ENCODE data around the gene CXCL16.

CXCL16 gene

DNA sequence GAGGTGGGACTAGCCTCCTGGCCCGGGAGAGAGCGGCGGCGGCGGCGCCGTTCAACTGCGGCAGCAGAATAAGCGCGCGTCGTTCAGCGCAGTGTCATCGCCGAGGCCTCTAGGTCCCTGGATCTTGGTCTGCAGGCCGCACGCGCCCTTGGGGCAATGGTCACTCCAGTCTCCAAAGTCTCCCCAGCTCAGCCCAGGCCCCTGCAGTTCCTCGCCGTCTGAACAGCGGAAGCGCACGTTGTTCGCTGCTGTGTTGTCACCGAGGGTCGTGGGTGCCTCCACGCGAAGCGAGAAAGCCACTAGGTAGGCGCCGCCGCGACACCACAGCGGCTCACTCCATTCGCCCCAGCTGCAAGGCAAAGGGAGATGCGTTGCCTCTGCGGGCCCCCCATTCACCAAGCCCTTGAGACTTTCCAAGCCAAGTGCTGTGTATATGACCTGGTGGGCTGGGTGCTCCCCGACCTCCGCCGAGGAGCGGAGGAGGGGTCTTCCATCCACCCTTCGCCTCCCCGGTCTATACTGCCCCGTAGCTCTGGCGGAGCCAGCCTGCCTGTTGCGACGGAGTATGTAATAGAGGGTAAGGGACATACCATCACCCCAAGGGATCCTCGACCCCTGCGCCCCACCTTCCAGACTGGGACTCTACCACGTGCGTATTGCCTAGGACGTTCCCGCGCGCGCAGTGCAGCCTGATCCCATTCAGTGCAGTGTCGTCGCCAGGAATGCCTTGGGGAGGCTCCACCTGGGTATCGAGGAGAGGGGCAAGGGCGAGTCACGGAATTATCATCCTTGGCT, 45.8 kb upstream of the CXCL16 start:
- TF ChIP-seq, protein P1, sequence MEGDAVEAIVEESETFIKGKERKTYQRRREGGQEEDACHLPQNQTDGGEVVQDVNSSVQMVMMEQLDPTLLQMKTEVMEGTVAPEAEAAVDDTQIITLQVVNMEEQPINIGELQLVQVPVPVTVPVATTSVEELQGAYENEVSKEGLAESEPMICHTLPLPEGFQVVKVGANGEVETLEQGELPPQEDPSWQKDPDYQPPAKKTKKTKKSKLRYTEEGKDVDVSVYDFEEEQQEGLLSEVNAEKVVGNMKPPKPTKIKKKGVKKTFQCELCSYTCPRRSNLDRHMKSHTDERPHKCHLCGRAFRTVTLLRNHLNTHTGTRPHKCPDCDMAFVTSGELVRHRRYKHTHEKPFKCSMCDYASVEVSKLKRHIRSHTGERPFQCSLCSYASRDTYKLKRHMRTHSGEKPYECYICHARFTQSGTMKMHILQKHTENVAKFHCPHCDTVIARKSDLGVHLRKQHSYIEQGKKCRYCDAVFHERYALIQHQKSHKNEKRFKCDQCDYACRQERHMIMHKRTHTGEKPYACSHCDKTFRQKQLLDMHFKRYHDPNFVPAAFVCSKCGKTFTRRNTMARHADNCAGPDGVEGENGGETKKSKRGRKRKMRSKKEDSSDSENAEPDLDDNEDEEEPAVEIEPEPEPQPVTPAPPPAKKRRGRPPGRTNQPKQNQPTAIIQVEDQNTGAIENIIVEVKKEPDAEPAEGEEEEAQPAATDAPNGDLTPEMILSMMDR (IDR thresholded peaks at IDR 0.05; ENCODE audit: control insufficient read depth, insufficient read depth, low read depth, low read length, missing control alignments) = no peak
- no peak for DNase-seq (ENCODE audit: low read depth)
- no peak overlapping the region; the same call in 1 of the 2 replicates for H3K4me3 ChIP-seq (ENCODE audit: control insufficient read depth, low read depth, low read length)

- no peak for DNase-seq (ENCODE audit: low read depth)
- TF ChIP-seq, protein P1 (IDR thresholded peaks at IDR 0.05; ENCODE audit: control insufficient read depth, insufficient read depth, low read depth, low read length, missing control alignments) = no peak
- no peak overlapping the region for H3K4me3 ChIP-seq (ENCODE audit: control insufficient read depth, low read depth, low read length)
Measured at GRCh38 chr17:4782652-4783051, 42.9 kb upstream of the CXCL16 start.

DNA sequence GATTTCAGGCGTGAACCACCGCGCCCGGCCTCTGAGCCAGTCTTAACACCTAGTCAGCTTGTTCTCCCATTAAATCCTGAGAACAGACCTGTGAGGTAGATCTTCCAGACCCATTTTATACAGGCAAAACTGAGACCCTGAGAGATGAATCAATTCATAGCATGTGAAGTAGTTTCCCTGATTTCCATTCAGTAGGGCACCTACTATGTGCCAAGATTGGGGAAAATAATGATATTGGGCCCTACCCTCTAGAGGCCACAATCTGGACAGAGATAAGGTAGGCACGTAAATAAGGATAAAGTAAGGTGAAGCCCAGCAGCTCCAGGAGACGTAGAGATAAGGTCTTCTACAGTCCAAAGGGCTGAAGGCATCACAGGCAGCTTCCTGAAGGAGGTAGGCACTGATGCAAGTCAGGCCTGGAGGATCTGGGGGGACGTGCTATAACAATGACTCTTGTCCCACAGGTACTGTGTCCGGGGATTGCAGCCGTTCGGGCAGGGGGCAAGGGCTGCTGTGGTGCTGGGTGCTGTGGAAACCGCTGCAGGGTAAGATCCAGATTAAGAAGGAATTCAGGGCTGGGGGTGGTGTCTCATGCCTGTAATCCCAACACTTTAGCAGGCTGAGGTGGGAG, 40.7 kb upstream of the CXCL16 start:
- no peak for DNase-seq (ENCODE audit: low read depth)
- H3K4me3 ChIP-seq (ENCODE audit: control insufficient read depth, low read depth, low read length) = no peak overlapping the region
- TF ChIP-seq, protein P1 (IDR thresholded peaks at IDR 0.05; ENCODE audit: control insufficient read depth, insufficient read depth, low read depth, low read length, missing control alignments) = no peak

DNA sequence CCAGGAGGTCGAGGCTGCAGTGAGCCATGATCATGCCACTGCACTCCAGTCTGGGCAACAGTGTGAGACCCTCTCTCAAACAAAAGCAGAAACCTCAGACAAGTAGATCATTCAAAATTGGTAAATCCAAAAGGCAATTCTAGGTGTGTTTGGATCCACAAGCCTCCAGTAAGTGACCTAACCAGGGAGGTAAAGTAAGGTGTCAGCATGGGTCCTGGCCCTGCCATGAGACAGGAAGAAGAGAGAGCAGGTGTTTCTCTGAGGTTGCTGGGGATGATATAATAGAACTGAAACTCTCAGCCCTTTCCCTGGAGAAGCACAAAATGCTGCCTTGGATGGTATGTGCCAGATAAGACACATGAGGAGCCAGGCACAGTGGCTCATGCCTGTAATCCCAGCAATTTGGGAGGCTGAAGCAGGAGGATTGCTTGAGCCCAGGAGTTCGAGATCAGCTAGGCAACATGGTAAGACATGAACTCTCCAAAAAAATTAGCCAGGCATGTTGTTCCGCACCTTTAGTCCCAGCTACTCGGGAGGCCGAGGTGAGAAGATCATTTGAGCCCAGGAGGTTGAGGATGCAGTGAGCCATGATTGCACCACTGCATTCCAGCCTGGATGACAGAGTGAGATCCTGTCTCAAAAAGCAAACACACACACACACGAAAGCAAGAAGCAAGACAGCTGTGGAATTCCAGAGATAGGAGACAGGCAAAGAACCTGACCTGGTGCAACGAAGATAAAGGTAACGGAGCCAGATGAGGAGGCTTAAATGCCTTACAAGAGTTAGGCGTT, 38.4 kb upstream of the CXCL16 start:
- DNase-seq (ENCODE audit: low read depth) = no peak
- H3K4me3 ChIP-seq (ENCODE audit: control insufficient read depth, low read depth, low read length) = no peak overlapping the region
- TF ChIP-seq, protein P1 (IDR thresholded peaks at IDR 0.05; ENCODE audit: control insufficient read depth, insufficient read depth, low read depth, low read length, missing control alignments) = no peak

GRCh38 chr17:4772235-4772613, 32.5 kb upstream of the CXCL16 start:
- TF ChIP-seq, protein P1 (IDR thresholded peaks at IDR 0.05; ENCODE audit: control insufficient read depth, insufficient read depth, low read depth, low read length, missing control alignments) = no peak
- DNase-seq (ENCODE audit: low read depth) = no peak
- H3K4me3 ChIP-seq (ENCODE audit: control insufficient read depth, low read depth, low read length) = no peak overlapping the region

DNA sequence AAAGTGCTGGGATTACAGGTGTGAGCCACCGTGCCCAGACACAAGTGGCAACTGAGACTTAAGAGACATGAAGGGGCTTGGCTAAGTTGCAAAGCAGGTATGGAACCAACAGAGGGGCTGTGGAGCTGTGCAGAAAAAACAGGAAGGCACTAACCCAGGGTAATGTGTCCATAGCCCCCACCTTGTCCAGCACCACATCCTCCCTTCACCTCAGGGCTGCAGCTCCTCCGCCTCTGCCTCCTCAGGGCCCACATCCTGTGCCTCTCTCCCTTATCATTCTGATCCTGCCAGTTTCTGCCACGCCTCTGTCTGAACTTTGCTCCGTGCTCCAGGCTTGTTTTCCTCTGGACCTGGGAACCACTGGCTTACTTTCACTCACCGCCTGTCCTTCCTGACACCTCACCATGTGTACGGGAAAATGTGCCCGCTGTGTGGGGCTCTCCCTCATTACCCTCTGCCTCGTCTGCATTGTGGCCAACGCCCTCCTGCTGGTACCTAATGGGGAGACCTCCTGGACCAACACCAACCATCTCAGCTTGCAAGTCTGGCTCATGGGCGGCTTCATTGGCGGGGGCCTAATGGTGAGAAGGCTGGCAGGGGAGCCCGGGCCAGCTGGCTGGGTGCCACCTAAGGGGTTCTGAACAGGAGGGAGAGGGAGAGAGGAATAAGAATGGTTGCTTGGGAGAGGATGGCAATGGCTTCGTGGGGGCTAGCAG, 31.9 kb upstream of the CXCL16 start, which contains the start of gene TM4SF5:
Gene TM4SF5, plus strand, starts transcription at position 368 of the 716 bp plus-strand sequence. Its CDS starts 37 bp downstream, at position 405.
- no peak within 1 kb of the TSS for H3K4me3 ChIP-seq (ENCODE audit: control insufficient read depth, low read depth, low read length)
- no peak for DNase-seq (ENCODE audit: low read depth)
- TF ChIP-seq, protein P1 (IDR thresholded peaks at IDR 0.05; ENCODE audit: control insufficient read depth, insufficient read depth, low read depth, low read length, missing control alignments) = no peak

Data from AG09309 (cell line).